ENCODE results near the gene VCL.
"Not testable (repeated sequence)": the region's sequence is repeated elsewhere in the genome, so short reads cannot be mapped to it uniquely, and the experiment has no call there.

Gene VCL

DNA sequence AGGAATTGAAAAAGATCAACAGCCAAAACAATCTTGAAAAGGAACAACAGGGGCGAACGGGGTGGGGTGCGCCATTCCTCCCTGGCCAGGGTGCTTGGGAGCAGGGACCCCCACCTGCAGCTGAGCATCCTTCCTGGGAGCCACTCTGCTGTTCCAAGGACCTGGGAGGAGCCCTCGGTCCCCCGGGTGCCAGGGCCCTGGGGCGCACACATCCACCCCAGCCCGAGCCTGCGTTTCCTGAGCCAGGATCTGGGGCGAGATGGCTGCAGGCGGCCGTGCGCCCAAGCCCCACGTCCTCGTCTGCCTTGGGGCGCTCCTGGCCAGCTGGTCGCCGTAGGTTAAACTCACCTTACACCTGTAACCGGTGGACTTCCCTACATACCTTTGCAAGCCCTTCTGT lies 142.1 kb downstream of the VCL start:
- TF ChIP-seq, protein P1, sequence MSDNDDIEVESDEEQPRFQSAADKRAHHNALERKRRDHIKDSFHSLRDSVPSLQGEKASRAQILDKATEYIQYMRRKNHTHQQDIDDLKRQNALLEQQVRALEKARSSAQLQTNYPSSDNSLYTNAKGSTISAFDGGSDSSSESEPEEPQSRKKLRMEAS (IDR thresholded peaks at IDR 0.05; ENCODE audit: low read depth, low read length), result no peak
- TF ChIP-seq, protein P2, sequence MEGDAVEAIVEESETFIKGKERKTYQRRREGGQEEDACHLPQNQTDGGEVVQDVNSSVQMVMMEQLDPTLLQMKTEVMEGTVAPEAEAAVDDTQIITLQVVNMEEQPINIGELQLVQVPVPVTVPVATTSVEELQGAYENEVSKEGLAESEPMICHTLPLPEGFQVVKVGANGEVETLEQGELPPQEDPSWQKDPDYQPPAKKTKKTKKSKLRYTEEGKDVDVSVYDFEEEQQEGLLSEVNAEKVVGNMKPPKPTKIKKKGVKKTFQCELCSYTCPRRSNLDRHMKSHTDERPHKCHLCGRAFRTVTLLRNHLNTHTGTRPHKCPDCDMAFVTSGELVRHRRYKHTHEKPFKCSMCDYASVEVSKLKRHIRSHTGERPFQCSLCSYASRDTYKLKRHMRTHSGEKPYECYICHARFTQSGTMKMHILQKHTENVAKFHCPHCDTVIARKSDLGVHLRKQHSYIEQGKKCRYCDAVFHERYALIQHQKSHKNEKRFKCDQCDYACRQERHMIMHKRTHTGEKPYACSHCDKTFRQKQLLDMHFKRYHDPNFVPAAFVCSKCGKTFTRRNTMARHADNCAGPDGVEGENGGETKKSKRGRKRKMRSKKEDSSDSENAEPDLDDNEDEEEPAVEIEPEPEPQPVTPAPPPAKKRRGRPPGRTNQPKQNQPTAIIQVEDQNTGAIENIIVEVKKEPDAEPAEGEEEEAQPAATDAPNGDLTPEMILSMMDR (IDR thresholded peaks at IDR 0.05; ENCODE audit: low read depth, low read length), result no peak
- TF ChIP-seq POLR2A (IDR thresholded peaks at IDR 0.05; ENCODE audit: extremely low read depth, insufficient read length) (no peak), MYC (IDR thresholded peaks at IDR 0.05; ENCODE audit: low read depth, low read length) (no peak)
- no peak for DNase-seq (ENCODE audit: low read depth)
- H3K4me3 ChIP-seq (ENCODE audit: low read depth, low read length), result no peak overlapping the region

DNA sequence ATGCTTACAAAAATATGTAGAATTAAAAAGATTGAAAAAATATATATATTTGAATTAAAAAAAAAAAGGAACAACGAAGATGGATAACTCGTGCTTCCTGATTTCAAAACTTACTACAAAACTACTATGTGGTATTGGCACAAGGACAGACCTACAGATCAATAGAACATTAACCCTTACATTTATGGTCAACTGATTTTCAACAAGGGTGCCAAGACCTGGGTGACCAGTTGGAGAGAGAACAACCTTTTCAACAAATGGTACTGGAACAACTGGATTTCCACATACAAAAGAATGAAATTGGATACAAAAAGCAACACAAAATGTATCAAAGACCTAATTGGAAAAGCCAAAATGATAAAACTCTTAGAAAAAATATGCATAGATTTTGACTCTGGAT lies 142.6 kb downstream of the VCL start:
- no peak for DNase-seq (ENCODE audit: low read depth)
- no peak for TF ChIP-seq POLR2A (IDR thresholded peaks at IDR 0.05; ENCODE audit: extremely low read depth, insufficient read length)
- TF ChIP-seq, protein P1 (IDR thresholded peaks at IDR 0.05; ENCODE audit: low read depth, low read length), result no peak
- TF ChIP-seq MYC (IDR thresholded peaks at IDR 0.05; ENCODE audit: low read depth, low read length), result no peak
- TF ChIP-seq, protein P2 (IDR thresholded peaks at IDR 0.05; ENCODE audit: low read depth, low read length), result no peak
- H3K4me3 ChIP-seq (ENCODE audit: low read depth, low read length), result no peak overlapping the region

DNA sequence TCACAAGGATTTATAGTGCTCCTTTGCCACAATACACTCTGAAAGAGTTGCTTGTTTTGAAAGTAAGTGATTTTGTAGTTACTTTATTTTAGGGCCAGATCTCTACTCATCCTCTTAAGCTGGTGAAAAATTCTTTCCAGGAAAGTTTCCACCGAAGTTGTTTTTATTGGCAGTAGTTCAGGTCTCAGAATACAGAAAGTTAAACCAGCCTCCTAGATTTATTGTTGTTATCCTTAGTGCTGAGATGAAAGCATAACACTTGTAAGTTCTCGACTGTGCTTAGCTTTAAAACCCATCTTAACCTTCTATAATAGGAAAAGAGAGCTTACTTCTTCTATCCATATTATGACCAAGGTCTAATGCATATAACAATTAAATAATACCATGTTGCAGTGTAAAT lies 147.2 kb downstream of the VCL start:
- no peak overlapping the region for H3K4me3 ChIP-seq (ENCODE audit: low read depth, low read length)
- TF ChIP-seq, protein P1 (IDR thresholded peaks at IDR 0.05; ENCODE audit: low read depth, low read length), result no peak
- no peak for TF ChIP-seq MYC (IDR thresholded peaks at IDR 0.05; ENCODE audit: low read depth, low read length)
- no peak for TF ChIP-seq POLR2A (IDR thresholded peaks at IDR 0.05; ENCODE audit: extremely low read depth, insufficient read length)
- TF ChIP-seq, protein P2 (IDR thresholded peaks at IDR 0.05; ENCODE audit: low read depth, low read length), result no peak
- DNase-seq (ENCODE audit: low read depth), result no peak

DNA sequence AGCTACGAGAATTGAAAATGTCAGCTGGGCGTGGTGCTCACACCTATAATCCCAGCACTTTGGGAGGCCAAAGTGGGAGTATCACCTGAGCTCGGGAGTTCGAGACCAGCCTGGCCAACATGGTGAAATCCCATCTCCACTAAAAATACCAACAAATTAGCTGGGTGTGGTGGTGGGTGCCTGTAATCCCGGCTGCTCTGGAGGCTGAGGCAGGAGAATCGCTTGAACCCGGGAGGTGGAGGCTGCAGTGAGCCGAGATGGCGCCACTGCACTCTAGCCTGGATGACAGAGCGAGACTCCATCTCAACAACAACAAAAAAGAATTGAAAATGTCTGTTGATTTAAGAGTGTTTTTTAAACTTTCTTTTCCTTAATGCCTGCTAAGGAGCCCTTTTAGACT lies 149.1 kb downstream of the VCL start:
- H3K4me3 ChIP-seq (ENCODE audit: low read depth, low read length); DNase-seq (ENCODE audit: low read depth): not testable (repeated sequence)

DNA sequence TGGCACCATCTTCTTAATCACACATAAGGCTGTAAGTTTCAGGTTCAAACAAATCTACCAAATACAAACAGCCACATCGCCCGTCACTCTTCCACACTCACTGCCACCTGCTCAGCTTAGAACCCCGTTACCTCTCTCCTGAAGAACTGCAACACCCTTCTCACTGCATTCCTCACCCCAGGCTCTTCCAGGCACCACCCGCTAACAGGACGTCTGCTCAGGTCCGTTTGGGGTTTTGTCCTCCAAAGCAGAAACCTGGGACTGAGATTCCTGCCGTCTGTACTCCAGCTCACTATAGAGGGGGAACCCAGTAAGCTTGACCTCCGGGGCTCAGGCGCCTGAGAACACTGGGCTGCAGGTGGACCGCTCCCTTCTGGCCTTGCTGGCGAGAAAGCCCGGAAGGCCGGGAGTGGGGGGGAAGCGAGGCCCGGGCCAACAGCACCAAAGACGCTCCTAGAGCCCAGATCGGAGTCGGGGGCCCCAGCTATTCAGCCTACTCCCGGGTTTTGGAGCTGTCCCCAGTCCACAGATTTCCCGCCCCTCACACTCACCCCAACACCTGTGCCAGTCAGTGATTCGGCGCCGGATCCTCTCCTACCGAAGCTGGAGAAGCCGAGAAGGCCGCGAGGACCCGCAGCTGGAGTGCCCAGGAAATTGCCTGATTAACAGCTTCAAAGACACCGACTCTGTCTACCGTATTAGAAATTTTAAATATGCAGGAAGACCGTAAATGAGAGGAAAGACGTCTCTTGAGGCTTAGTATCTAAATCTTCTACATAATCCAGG lies 152.5 kb downstream of the VCL start, which contains the start of gene AP3M1:
TSS of gene AP3M1 (minus strand) at position 625 of the 786 bp plus-strand sequence. CDS start 12,449 bp downstream, outside the sequence.
- TF ChIP-seq, protein P2 (IDR thresholded peaks at IDR 0.05; ENCODE audit: low read depth, low read length), result no peak
- TF ChIP-seq POLR2A (IDR thresholded peaks at IDR 0.05; ENCODE audit: extremely low read depth, insufficient read length), result no peak
- TF ChIP-seq, protein P1 (IDR thresholded peaks at IDR 0.05; ENCODE audit: low read depth, low read length), result peak; percentile 15
- TF ChIP-seq MYC (IDR thresholded peaks at IDR 0.05; ENCODE audit: low read depth, low read length), result peak; percentile 47
- H3K4me3 ChIP-seq (ENCODE audit: low read depth, low read length), result peak within 1 kb of the TSS; percentile 97
- DNase-seq (ENCODE audit: low read depth), result no peak

DNA sequence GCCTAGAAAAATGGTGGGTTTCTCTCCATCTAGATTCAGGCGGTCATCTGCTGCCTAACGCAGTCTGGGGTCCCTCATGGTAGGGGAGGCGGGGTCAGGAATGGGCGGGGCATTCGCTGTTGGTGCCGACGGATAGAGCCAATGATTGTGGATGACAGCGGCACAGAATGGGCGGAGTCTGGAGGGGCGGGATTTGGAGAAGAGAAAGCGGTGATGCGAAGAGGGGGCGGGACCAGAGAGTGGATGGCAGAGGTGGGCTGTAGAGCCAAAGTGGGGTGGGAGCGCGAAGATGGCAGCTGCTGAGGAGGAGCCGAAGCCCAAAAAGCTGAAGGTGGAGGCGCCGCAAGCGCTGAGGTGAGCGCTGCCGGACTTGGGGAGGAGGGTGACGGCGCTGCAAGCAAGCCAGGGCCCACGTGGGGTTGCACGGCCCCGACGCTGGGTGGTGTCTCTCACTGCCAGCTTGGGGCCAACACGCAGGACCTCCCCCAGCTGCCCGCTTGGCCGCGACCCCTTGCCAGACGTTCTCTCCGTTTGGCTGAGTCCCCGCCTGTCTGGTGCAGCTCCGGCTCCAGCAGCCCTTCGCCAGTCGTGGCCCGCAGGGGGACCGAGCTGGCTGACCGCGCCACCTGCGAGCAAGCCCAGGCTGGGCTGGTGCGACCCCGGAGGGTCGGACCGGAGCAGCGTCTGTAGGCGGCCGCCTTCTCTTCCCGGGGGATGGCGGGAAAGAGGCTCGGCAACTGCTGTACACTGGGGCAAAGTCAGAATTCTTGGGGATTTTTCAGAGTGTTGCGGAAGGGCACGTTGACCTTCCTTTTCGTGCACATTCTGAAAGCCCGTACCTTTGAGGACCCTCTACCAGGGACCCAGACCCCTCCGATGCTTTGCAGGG lies 153.3 kb downstream of the VCL start, which contains the start of gene ADK:
TSS of gene ADK (plus strand) at position 232 of the 889 bp plus-strand sequence. CDS start at position 290, 58 bp downstream.
- TF ChIP-seq MYC (IDR thresholded peaks at IDR 0.05; ENCODE audit: low read depth, low read length), result peak; percentile 97
- TF ChIP-seq, protein P1 (IDR thresholded peaks at IDR 0.05; ENCODE audit: low read depth, low read length), result peak; percentile 94
- TF ChIP-seq, protein P2 (IDR thresholded peaks at IDR 0.05; ENCODE audit: low read depth, low read length), result peak; percentile 11
- peak; percentile 80 for TF ChIP-seq POLR2A (IDR thresholded peaks at IDR 0.05; ENCODE audit: extremely low read depth, insufficient read length)
- peak; percentile 99 for DNase-seq (ENCODE audit: low read depth)
- peak within 1 kb of the TSS; percentile 97 for H3K4me3 ChIP-seq (ENCODE audit: low read depth, low read length)
